Endodermal cell (in vitro differentiated cells): ENCODE results near the gene GOLGA6L9. TPM values are rescaled to one million over a fixed set of nuclear protein-coding genes. Genes with fewer than 3 reads are reported as not detected.
"Not testable (repeated sequence)": the region's sequence is repeated elsewhere in the genome, so short reads cannot be mapped to it uniquely, and the experiment has no call there.

Experiments
- DNase-seq: peaks from one replicate; pipeline ENCODE4 v3.0.0-alpha.2; 2017
- H3K27ac ChIP-seq: 2 replicates; pipeline ENCODE4 v1.5.1; 2013; ENCODE audit warnings: mild to moderate bottlenecking, low read depth, low read length, moderate library complexity
- H3K27me3 ChIP-seq: 2 replicates; pipeline ENCODE4 v1.6.1; 2013; ENCODE audit warnings: mild to moderate bottlenecking, low read length, moderate library complexity; ENCODE audit not compliant: insufficient read depth, control insufficient read depth, poor library complexity, severe bottlenecking
- H3K36me3 ChIP-seq: 2 replicates; pipeline ENCODE4 v1.7.0; 2013; ENCODE audit warnings: mild to moderate bottlenecking, low read length, moderate library complexity; ENCODE audit not compliant: control insufficient read depth, insufficient read depth
- H3K4me1 ChIP-seq: one replicate; pipeline ENCODE4 v1.7.0; 2013; ENCODE audit warnings: low read length; ENCODE audit not compliant: control insufficient read depth, insufficient read depth
- H3K4me3 ChIP-seq: 2 replicates; pipeline ENCODE4 v1.5.1; 2013; ENCODE audit warnings: mild to moderate bottlenecking, low read length, moderate library complexity
- H3K9ac ChIP-seq: 2 replicates; pipeline ENCODE4 v1.6.1; 2013; ENCODE audit warnings: mild to moderate bottlenecking, low read length, moderate library complexity; ENCODE audit not compliant: poor library complexity, severe bottlenecking; ENCODE audit errors: extremely low read depth
- H3K9me3 ChIP-seq: 2 replicates; pipeline ENCODE4 v1.6.1; 2013; ENCODE audit warnings: mild to moderate bottlenecking, low read length, moderate library complexity; ENCODE audit not compliant: control insufficient read depth
- H3K27ac Mint-ChIP-seq: 2 replicates; pipeline ENCODE4 v1.8.0; 2020; ENCODE audit warnings: mixed read lengths
- H3K27me3 Mint-ChIP-seq: 2 replicates; pipeline ENCODE4 v1.8.0; 2021; ENCODE audit warnings: mild to moderate bottlenecking, mixed read lengths; ENCODE audit not compliant: insufficient read depth
- H3K36me3 Mint-ChIP-seq: 2 replicates; pipeline ENCODE4 v1.8.0; 2020; ENCODE audit warnings: low read depth, mixed read lengths
- H3K4me1 Mint-ChIP-seq: 2 replicates; pipeline ENCODE4 v1.8.0; 2020; ENCODE audit warnings: mixed read lengths
- H3K4me3 Mint-ChIP-seq: 2 replicates; pipeline ENCODE4 v1.8.0; 2020; ENCODE audit warnings: mild to moderate bottlenecking, moderate library complexity, mixed read lengths
- H3K9me3 Mint-ChIP-seq: 2 replicates; pipeline ENCODE4 v1.8.0; 2020; ENCODE audit warnings: mild to moderate bottlenecking, mixed read lengths
- WGBS, 2 experiments: methylation state at CpG; one replicate each; pipeline versions ENCODE4 v1.1.5 to v1.1.7; 2013; ENCODE audit warnings: missing lambda C conversion rate in 2 of 2, mixed read lengths in 1 of 2; ENCODE audit not compliant: insufficient coverage in 1 of 2, insufficient read length in 1 of 2; 5-methylcytosine and 5-hydroxymethylcytosine counted together
- total RNA-seq, 2 donors: library from RNA; stranded (reverse); fragmentation: NEBNext Ultra II Directional in 1 of 2; extraction: Animal tissue kit (Norgen Biotek cat#: 25700) in 1 of 2; gene quantifications; 2 replicates in 1 of 2; 3 replicates in 1 of 2; pipeline ENCODE4 v1.2.1, GENCODE V29; 2021
- TF ChIP-seq, protein P1 (sequence below): fragments of 200-600 bp; sonication (generic); conservative IDR thresholded peaks from 2 replicates; pipeline ENCODE4 v1.5.0; 2021; ENCODE audit warnings: antibody characterized with exemption, mild to moderate bottlenecking

Gene GOLGA6L9
- total RNA-seq, 2 donors from 2014 or later, result 8.1 to 11.4 TPM

- not testable (repeated sequence) for DNase-seq, H3K9me3 ChIP-seq, H3K27me3 Mint-ChIP-seq, H3K27ac ChIP-seq, H3K4me3 Mint-ChIP-seq, H3K9me3 Mint-ChIP-seq, H3K27ac Mint-ChIP-seq, H3K9ac ChIP-seq, H3K4me3 ChIP-seq, H3K4me1 ChIP-seq, H3K27me3 ChIP-seq
- Mint-ChIP-seq H3K36me3 (peaks cover 16% of the 10 kb centered on the region), H3K4me1 (peaks cover 18% of the 10 kb centered on the region)
- TF ChIP-seq, protein P1, sequence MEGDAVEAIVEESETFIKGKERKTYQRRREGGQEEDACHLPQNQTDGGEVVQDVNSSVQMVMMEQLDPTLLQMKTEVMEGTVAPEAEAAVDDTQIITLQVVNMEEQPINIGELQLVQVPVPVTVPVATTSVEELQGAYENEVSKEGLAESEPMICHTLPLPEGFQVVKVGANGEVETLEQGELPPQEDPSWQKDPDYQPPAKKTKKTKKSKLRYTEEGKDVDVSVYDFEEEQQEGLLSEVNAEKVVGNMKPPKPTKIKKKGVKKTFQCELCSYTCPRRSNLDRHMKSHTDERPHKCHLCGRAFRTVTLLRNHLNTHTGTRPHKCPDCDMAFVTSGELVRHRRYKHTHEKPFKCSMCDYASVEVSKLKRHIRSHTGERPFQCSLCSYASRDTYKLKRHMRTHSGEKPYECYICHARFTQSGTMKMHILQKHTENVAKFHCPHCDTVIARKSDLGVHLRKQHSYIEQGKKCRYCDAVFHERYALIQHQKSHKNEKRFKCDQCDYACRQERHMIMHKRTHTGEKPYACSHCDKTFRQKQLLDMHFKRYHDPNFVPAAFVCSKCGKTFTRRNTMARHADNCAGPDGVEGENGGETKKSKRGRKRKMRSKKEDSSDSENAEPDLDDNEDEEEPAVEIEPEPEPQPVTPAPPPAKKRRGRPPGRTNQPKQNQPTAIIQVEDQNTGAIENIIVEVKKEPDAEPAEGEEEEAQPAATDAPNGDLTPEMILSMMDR, result peak; percentile 26
- WGBS, 2 experiments, result 91 to 94% methylated on average over 4 to 6 of the region's 6 CpGs
- peaks cover 18% of the 10 kb centered on the region for H3K36me3 ChIP-seq
These were observed 15.0 kb upstream of the GOLGA6L9 start for GRCh38 chr15:82414525-82415191.

GRCh38 chr15:82420516-82420915, 9.1 kb upstream of the GOLGA6L9 start:
- not testable (repeated sequence) for H3K9me3 Mint-ChIP-seq, H3K36me3 ChIP-seq, H3K4me3 Mint-ChIP-seq, H3K27me3 Mint-ChIP-seq, H3K9me3 ChIP-seq, DNase-seq, H3K4me1 Mint-ChIP-seq, H3K4me3 ChIP-seq, H3K9ac ChIP-seq, H3K27ac Mint-ChIP-seq, H3K27me3 ChIP-seq, H3K4me1 ChIP-seq, H3K27ac ChIP-seq
- 85% methylated on average over 2 of the region's 2 CpGs; no CpG with 5 or more reads in 1 of the 2 experiments for WGBS, 2 experiments
- peaks cover 16% of the 10 kb centered on the region for H3K36me3 Mint-ChIP-seq

DNA sequence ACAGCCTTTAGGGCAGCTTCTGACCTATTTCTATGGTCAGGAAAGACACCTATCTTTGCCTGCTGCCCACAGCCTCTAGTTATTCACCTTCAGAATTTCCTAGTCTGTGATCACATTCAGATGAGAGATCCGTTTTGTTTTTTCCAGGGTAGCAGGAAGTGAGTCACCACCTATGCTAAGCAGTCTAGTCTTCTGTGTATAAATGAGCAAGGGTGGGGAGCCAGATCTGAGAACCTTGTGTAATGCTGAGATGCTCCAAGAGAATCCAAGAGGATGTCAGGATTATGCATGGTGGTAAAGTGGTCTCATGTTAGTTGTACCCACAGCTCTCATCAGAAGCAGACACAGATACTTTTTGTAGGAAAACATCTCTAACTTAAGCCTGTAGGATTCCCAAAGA, 8.7 kb upstream of the GOLGA6L9 start:
- H3K27me3 Mint-ChIP-seq, H3K36me3 ChIP-seq, H3K27me3 ChIP-seq, H3K27ac Mint-ChIP-seq, H3K4me1 Mint-ChIP-seq, H3K4me3 ChIP-seq, H3K27ac ChIP-seq, H3K4me3 Mint-ChIP-seq, H3K9me3 ChIP-seq, DNase-seq, H3K9ac ChIP-seq, H3K4me1 ChIP-seq, H3K9me3 Mint-ChIP-seq: not testable (repeated sequence)
- H3K36me3 Mint-ChIP-seq, result peaks cover 12% of the 10 kb centered on the region
- no CpG with 5 or more reads among the region's 1 CpG for WGBS, 2 experiments

DNA sequence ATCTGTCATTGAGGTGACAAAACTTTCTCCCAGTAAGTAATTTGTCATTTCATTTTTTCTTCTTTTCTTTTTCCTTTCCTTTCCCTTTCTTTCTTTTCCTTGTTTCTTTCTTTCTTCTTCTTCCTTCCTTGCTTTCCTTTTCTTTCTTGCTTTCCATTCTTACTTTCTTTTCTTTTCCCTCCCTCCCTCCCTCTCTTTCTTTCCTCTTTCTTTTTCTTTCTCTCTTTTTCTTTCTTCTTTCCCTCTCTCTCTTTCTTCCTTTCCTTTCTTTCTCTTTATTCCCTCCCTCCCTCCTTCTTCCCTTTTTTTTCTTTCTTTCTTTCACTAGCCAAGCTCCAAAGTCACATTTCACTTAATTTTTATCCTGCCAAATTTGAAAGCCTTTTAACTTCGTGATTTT, 2.5 kb upstream of the GOLGA6L9 start:
- not testable (repeated sequence) for H3K27me3 Mint-ChIP-seq, H3K27ac ChIP-seq, H3K27me3 ChIP-seq, H3K9me3 Mint-ChIP-seq, H3K36me3 ChIP-seq, H3K27ac Mint-ChIP-seq, H3K4me1 Mint-ChIP-seq, DNase-seq, H3K4me1 ChIP-seq, H3K4me3 Mint-ChIP-seq, H3K4me3 ChIP-seq, H3K9me3 ChIP-seq, H3K36me3 Mint-ChIP-seq, H3K9ac ChIP-seq
- WGBS, 2 experiments, result no CpG with 5 or more reads among the region's 1 CpG
